GM12801 (cell line): ENCODE data around the gene PRND.

ENCODE experiments used
- CTCF ChIP-seq: IDR thresholded peaks from one replicate; pipeline ENCODE4 v1.5.1; 2011; ENCODE audit warnings: control low read depth; ENCODE audit not compliant: insufficient read length; ENCODE audit errors: extremely low read depth

Gene PRND

GRCh38 chr20:4709261-4710105, 12.2 kb upstream of the PRND start:
- TF ChIP-seq CTCF: no peak

- TF ChIP-seq CTCF: no peak
Measured at GRCh38 chr20:4710106-4710475, 11.6 kb upstream of the PRND start.

GRCh38 chr20:4711511-4711910, 10.2 kb upstream of the PRND start:
- TF ChIP-seq CTCF: no peak

- TF ChIP-seq CTCF: no peak
Measured at GRCh38 chr20:4713401-4713800, 8.3 kb upstream of the PRND start.

GRCh38 chr20:4714818-4715217, 6.9 kb upstream of the PRND start:
- no peak for TF ChIP-seq CTCF

GRCh38 chr20:4717816-4718570, 3.7 kb upstream of the PRND start:
- no peak for TF ChIP-seq CTCF

- TF ChIP-seq CTCF: no peak
Measured at GRCh38 chr20:4719190-4719589, 2.5 kb upstream of the PRND start.
